A549 (cell line): Measurements from ENCODE around the gene CTXND2. TPM values are rescaled to one million over a fixed set of nuclear protein-coding genes. Genes with fewer than 3 reads are reported as not detected.
A peak's percentile ranks its signal among the peaks of the same experiment; 100 is the strongest.

Source experiments
- ATAC-seq, 2 experiments: fragments of 200-7000 bp in 1 of 2; fragments of >200 bp in 1 of 2; cut with Nextera tagmentation in 1 of 2; cut with Tn5 transposase in 1 of 2; 3 replicates each; pipeline versions ENCODE4 v1.8.0 to v1.9.1; 2018 to 2020; ENCODE audit warnings: mild to moderate bottlenecking in 1 of 2, moderate library complexity in 1 of 2
- CTCF ChIA-PET: fragments of 300-600 bp; sonication (Branson Sonifier 250); formaldehyde crosslinking; extraction: SDS; loops from one replicate; lab custom pipeline; 2021; ENCODE audit warnings: antibody characterized with exemption, inconsistent platforms; lab: Yijun Ruan, JAX
- POLR2A ChIA-PET: fragments of 350-600 bp; formaldehyde crosslinking; extraction: SDS; loops from one replicate; lab custom pipeline; 2021; ENCODE audit warnings: antibody characterized with exemption, inconsistent platforms; lab: Yijun Ruan, JAX
- DNase-seq, 2 experiments: peaks; one replicate each; pipeline versions ENCODE4 v3.0.0 to v3.0.0-alpha.2; 2011 to 2016; ENCODE audit warnings: low read depth in 1 of 2, low spot score in 1 of 2
- FAIRE-seq: peaks from 2 replicates; lab custom pipeline; 2011; peaks lifted over from hg19 to GRCh38; lab: Jason Lieb, UNC
- H3K27ac ChIP-seq, 2 experiments: fragments of >200 bp; sonication (Bioruptor Twin); formaldehyde crosslinking; 3 replicates each; pipeline ENCODE4 v1.5.1; 2016 to 2017
- H3K4me1 ChIP-seq: fragments of >200 bp; sonication (Bioruptor Twin); formaldehyde crosslinking; 3 replicates; pipeline ENCODE4 v1.6.1; 2016
- H3K4me2 ChIP-seq: fragments of >200 bp; sonication (Bioruptor Twin); formaldehyde crosslinking; 3 replicates; pipeline ENCODE4 v1.6.1; 2016
- H3K4me3 ChIP-seq: fragments of >200 bp; sonication (Bioruptor Twin); formaldehyde crosslinking; 3 replicates; pipeline ENCODE4 v1.5.1; 2016
- H3K9me3 ChIP-seq: fragments of >200 bp; sonication (Bioruptor Twin); formaldehyde crosslinking; 3 replicates; pipeline ENCODE4 v1.6.1; 2016
- BCL3 ChIP-seq: fragments of >200 bp; sonication (Bioruptor Twin); formaldehyde crosslinking; IDR thresholded peaks from 3 replicates; pipeline ENCODE4 v1.6.1; 2016
- CBX8 ChIP-seq: fragments of 200-600 bp; sonication (generic); IDR thresholded peaks from 2 replicates; pipeline ENCODE4 v1.6.1; 2016
- CHD4 ChIP-seq: fragments of 200-600 bp; sonication (generic); IDR thresholded peaks from 2 replicates; pipeline ENCODE4 v1.6.1; 2016; ENCODE audit warnings: antibody characterized with exemption, mild to moderate bottlenecking, borderline replicate concordance
- CTCF ChIP-seq: fragments of >200 bp; sonication (Bioruptor Twin); formaldehyde crosslinking; IDR thresholded peaks from 3 replicates; pipeline ENCODE4 v1.5.1; 2016
- EHMT2 ChIP-seq: fragments of 200-600 bp; sonication (generic); IDR thresholded peaks from 2 replicates; pipeline ENCODE4 v1.6.1; 2016; ENCODE audit warnings: antibody characterized with exemption, low read depth, mild to moderate bottlenecking, moderate library complexity
- ESRRA ChIP-seq: fragments of 150-350 bp; IDR thresholded peaks from 2 replicates; pipeline ENCODE4 v1.6.1; 2014; ENCODE audit warnings: mild to moderate bottlenecking, low read length, borderline replicate concordance
- FOSL2 ChIP-seq, 2 experiments: fragments of 450-650 bp in 1 of 2; fragments of >200 bp in 1 of 2; sonication (Bioruptor Twin) in 1 of 2; formaldehyde crosslinking; IDR thresholded peaks; 2 replicates each; pipeline versions ENCODE4 v1.5.0 to v1.6.1; 2016 to 2020; ENCODE audit warnings: mild to moderate bottlenecking in 1 of 2, moderate library complexity in 1 of 2
- HOXA7 ChIP-seq: fragments of 250-450 bp; sonication (Bioruptor Pico); IDR thresholded peaks from 2 replicates; pipeline ENCODE4 v1.5.0; 2020; ENCODE audit warnings: mild to moderate bottlenecking, moderate library complexity
- HOXB13 ChIP-seq: fragments of 250-450 bp; sonication (Bioruptor Pico); IDR thresholded peaks from 2 replicates; pipeline ENCODE4 v1.5.0; 2020; ENCODE audit warnings: low read depth, mild to moderate bottlenecking, moderate library complexity
- HOXB5 ChIP-seq: fragments of 250-450 bp; sonication (Bioruptor Pico); IDR thresholded peaks from 2 replicates; pipeline ENCODE4 v1.5.0; 2020; ENCODE audit warnings: mild to moderate bottlenecking, moderate library complexity
- MAZ ChIP-seq: fragments of 150-350 bp; IDR thresholded peaks from 2 replicates; pipeline ENCODE4 v1.6.1; 2014; ENCODE audit warnings: antibody characterized with exemption, low read depth, low read length, borderline replicate concordance
- RAD21 ChIP-seq, 2 experiments: fragments of >200 bp in 1 of 2; sonication (Bioruptor Twin) in 1 of 2; formaldehyde crosslinking in 1 of 2; IDR thresholded peaks in 1 of 2; conservative IDR thresholded peaks in 1 of 2; 2 replicates in 1 of 2; 3 replicates in 1 of 2; pipeline ENCODE4 v1.6.1; 2012 to 2018; ENCODE audit warnings: inconsistent platforms in 1 of 2
- RNF2 ChIP-seq: fragments of 200-600 bp; sonication (generic); IDR thresholded peaks from 2 replicates; pipeline ENCODE4 v1.6.1; 2016; ENCODE audit warnings: low read depth, mild to moderate bottlenecking, antibody characterized with exemption, moderate library complexity, borderline replicate concordance
- SMC3 ChIP-seq: fragments of >200 bp; sonication (Bioruptor Twin); formaldehyde crosslinking; IDR thresholded peaks from 3 replicates; pipeline ENCODE4 v1.6.1; 2018; ENCODE audit warnings: inconsistent platforms
- SREBF2 ChIP-seq: fragments of 450-650 bp; IDR thresholded peaks from 2 replicates; pipeline ENCODE4 v1.6.1; 2014; ENCODE audit warnings: mild to moderate bottlenecking, moderate library complexity
- TP53 ChIP-seq: fragments of 250-450 bp; sonication (Bioruptor Pico); IDR thresholded peaks from 2 replicates; pipeline ENCODE4 v1.5.0; 2021; ENCODE audit warnings: mild to moderate bottlenecking, moderate library complexity
- WGBS: methylation state at CpG from one replicate; pipeline ENCODE4 v1.1.6; 2017; ENCODE audit errors: missing lambda C conversion rate; 5-methylcytosine and 5-hydroxymethylcytosine counted together
- polyA plus RNA-seq, 4 experiments: library from polyadenylated mRNA; depleted of rRNA in 3 of 4; stranded (reverse); fragments of >200 nt; fragmentation: RNase III in 1 of 4; extraction: RNeasy Plus Mini Kit Qiagen cat#74134 plus additional on column Dnase treatment in 1 of 4; gene quantifications; 2 replicates in 3 of 4; 3 replicates in 1 of 4; pipeline ENCODE4 v1.2.3, GENCODE V29; 2011 to 2017

Gene CTXND2
- polyA plus RNA-seq, 2 of the 4 experiments (the other 2 are of a cell fraction), result not detected

GRCh38 chr1:150922519-150922975 lies 35.6 kb downstream of the CTXND2 start:
- 12% methylated on average over 2 of the region's 2 CpGs for WGBS
- DNase-seq, result peak; percentile 80 to 85
- Histone ChIP-seq H3K4me3 (no peak overlapping the region), H3K9me3 (no peaks in the 10 kb centered on the region), H3K4me2 (peak overlapping the region; percentile 42), H3K4me1 (peaks cover 15% of the 10 kb centered on the region; the same call in 2 of the 3 replicates), H3K27ac (peak overlapping the region in 1 of 2 experiments; percentile 26; a peak in 1 of 6 replicates)
- POLR2A ChIA-PET, result interaction anchor here (0.7 to 1.7 kb wide), 4 partner anchors 46 to 361 kb away, joined by 3 to 5 read pairs (median 4); partner anchors contain the start of genes ARNT and GOLPH3L
- CTCF ChIA-PET, result interaction anchor here (0.6 to 3.7 kb wide), 54 partner anchors 8 to 459 kb away, joined by 3 to 41 read pairs (median 4); partner anchors contain the start of genes ARNT, CTSK, CTXND2 and ENSA
- no peak for TF ChIP-seq HOXB5 (CRISPR knock-in tag)
- no peak for TF ChIP-seq CBX8
- TF ChIP-seq TP53 (CRISPR knock-in tag), result no peak
- no peak for TF ChIP-seq RNF2
- peak; percentile 80 for TF ChIP-seq CTCF
- TF ChIP-seq RAD21 (conservative IDR thresholded peaks at IDR 0.05 in 1 of 2, IDR thresholded peaks at IDR 0.05 in 1 of 2), result peak; percentile 73 to 75
- no peak for TF ChIP-seq CHD4
- TF ChIP-seq ESRRA, result no peak
- TF ChIP-seq BCL3, result no peak
- no peak for TF ChIP-seq HOXB13 (CRISPR knock-in tag)
- TF ChIP-seq MAZ, result no peak
- TF ChIP-seq FOSL2 (IDR thresholded peaks at IDR 0.05), result no peak
- peak; percentile 79; the same call in 1 of the 2 replicates for TF ChIP-seq FOSL2 (CRISPR knock-in tag; IDR thresholded peaks at IDR 0.05)
- no peak for TF ChIP-seq SREBF2
- peak; percentile 84 for TF ChIP-seq SMC3
- peak; percentile 74 to 79 for ATAC-seq
- FAIRE-seq, result no peak

GRCh38 chr1:150925080-150925479 lies 38.1 kb downstream of the CTXND2 start:
- no peaks in the 10 kb centered on the region for H3K9me3 ChIP-seq
- ATAC-seq (no peak), DNase-seq (no peak), FAIRE-seq (no peak)
- H3K4me2 ChIP-seq, result no peak overlapping the region
- TF ChIP-seq HOXA7 (no peak), CHD4 (no peak), CTCF (no peak), EHMT2 (no peak)
- no peak overlapping the region for H3K4me3 ChIP-seq
- POLR2A ChIA-PET, result no interaction called here
- 89% methylated on average over 23 of the region's 23 CpGs for WGBS
- H3K4me1 ChIP-seq, result peaks cover 16% of the 10 kb centered on the region; the same call in 2 of the 3 replicates
- CTCF ChIA-PET, result interaction anchor here (3.7 kb wide), 1 partner anchor 39 kb away, joined by 31 read pairs; the partner anchor contains the start of gene CTXND2
- no peak overlapping the region for H3K27ac ChIP-seq
